GM18870 (cell line): Measurements from ENCODE around the gene CEBPZOS.

Experiments
- ATAC-seq: cut with Tn5 transposase; IDR thresholded peaks from one replicate; pipeline ENCODE4 v1.9.1; 2021; ENCODE audit warnings: moderate library complexity; ENCODE audit not compliant: unreplicated experiment

Gene CEBPZOS

DNA sequence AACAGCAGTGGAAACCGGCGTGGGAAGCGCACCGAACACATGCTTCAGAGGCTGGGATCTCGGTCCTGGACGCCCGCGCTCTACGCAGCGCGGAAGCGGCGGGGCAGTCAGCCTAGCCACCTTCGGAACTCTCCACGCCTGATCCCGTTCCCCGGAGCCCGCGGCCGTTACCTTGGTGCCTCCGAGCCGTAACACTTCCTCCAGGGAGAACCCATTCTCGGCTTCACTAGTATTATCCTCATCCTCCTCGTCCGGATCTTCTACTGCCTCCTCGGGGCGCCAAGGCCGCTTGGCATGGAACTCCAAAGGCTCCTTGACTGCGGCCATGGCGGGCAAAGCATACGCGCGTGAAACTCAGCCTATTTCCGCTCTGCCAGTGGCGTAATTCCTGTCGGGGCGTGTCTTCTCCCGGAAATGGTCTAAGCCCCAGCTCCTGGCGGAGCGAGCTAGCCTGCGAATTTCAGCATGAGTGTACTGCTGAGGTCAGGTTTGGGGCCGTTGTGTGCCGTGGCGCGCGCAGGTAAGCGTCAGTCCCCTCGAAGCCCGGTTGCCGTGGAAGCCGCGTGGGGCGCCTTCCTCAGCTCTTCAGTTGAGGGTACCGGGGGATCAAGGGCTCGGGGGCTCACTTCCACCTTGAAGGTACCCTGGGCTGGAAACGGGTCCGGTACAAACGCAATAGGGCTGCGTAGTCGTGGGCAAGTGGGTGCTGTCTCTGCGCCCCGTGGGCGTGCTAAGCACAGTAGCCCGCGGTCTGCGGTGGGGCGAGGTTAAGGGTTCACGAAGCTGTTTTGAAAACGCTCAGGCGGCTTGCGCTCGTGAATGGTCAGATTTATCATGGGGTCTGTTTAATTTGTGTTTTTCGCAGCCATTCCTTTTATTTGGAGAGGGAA is 35.2 kb downstream of the CEBPZOS start, which contains the start of the genes CEBPZ and NDUFAF7:
TSS of gene CEBPZ (minus strand) at position 356 of the 890 bp plus-strand sequence. CDS start at position 327, 29 bp downstream.
TSS of gene NDUFAF7 (plus strand) at position 418 of the 890 bp plus-strand sequence. CDS start at position 466, 48 bp downstream.
- peak; percentile 91 for ATAC-seq

DNA sequence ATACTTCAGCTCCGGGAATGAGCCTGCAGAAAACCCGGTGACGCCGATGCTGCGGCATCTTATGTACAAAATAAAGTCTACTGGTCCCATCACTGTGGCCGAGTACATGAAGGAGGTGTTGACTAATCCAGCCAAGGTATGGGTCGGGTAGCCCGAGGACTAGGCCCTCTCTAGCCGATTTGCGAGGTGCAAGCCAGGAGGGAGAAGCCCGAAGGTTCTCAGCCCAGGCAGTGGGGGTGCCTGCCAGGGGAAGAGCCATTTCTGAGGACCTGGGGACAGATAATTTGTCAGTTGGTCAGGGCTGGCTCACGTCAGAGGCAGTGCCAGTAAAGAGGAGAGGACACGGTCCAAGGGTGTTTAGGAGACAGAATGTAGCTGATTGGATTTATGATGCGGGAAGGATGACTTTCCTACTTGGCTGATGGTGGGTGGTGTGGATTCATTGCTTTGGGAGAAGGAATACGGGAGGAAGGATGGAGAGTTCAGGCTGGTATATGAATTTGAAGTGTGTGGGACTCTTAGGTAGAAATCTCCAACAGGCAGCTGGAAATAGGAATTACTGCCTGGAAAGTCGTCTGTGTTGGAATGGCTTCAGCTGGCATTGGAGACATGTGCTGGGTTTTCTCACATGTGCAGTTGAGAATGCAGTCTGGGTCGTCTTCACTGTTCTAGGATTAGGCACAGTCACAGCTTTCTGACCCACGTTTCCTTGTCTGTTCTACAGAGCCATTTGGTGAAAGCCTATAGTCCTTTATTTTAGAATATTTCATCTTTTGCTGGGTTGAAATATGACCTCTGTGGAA is 36.0 kb downstream of the CEBPZOS start:
- no peak for ATAC-seq

DNA sequence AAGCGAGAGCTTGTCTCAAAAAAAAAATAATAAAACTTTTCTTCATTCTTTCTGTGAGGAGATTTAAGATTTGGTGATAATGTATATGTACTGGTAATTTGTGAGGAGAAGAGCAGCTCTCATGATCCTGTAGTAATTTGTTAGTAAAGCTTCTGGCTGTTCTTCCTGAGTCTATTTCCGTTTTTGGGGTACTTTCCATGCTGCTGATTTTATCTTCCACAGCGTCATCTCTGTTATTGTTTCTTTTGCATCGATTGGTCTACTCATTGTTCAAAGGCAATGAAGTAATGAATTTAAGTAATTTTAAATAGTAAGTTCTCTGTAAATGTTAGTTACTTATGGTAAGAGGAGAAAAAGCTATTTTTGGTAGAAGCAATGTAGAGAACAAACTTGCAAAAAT is 47.1 kb downstream of the CEBPZOS start:
- ATAC-seq: no peak

DNA sequence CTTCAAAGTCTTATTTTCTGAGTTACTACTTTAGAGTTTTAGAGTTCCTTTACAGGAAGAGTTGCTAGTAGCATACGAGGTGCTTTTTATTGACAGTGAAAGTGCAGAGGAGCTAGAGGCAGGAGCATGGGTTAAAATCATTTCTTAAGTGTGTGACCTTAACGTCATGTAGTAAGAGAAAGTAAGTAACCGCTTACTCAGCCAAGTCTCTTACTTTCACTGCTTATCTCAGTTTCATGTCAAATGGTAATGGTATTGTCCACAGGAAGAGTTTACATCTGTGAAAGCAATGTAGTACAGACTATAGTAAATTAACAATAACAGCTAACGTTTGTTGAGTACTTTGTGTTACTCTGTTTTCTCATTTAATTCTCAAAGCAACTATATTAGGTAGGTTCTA is 47.7 kb downstream of the CEBPZOS start:
- ATAC-seq: peak; percentile 81

DNA sequence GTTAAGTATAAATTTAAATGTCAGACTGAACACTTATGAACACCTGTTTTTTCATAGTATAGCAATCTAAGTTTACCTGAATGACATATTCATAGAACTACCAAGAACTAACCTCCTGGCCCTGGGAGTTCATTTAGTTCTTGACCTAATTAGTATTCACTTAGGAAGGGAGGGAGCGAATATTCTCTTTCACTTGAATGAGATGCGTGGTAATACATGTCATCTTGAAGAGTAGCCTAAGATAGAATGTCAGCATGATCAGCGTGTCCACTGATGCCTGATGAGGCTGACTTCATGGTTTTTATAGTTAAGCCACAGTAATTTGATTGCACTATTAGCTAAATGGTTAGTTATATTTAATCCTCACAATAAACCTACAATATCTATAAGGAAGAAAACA is 48.5 kb downstream of the CEBPZOS start:
- no peak for ATAC-seq

DNA sequence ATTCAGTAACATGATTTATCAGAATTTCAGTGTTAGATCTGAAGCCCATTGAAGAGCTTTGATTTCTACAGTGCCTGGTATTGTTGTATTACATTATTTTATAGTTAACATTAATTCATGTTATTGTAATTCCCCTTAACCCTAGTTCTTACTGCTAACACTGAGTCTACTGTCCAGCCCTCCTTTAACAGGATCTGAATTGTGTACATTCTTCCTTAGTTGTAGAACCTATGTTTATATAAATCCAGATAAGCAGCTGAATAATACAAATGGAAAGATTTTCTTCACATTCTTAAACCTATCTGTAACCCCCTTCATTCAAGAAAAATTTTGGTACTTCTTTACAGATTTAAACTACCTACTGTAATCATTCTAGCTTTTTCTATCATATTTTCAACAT is 49.9 kb downstream of the CEBPZOS start:
- no peak for ATAC-seq

DNA sequence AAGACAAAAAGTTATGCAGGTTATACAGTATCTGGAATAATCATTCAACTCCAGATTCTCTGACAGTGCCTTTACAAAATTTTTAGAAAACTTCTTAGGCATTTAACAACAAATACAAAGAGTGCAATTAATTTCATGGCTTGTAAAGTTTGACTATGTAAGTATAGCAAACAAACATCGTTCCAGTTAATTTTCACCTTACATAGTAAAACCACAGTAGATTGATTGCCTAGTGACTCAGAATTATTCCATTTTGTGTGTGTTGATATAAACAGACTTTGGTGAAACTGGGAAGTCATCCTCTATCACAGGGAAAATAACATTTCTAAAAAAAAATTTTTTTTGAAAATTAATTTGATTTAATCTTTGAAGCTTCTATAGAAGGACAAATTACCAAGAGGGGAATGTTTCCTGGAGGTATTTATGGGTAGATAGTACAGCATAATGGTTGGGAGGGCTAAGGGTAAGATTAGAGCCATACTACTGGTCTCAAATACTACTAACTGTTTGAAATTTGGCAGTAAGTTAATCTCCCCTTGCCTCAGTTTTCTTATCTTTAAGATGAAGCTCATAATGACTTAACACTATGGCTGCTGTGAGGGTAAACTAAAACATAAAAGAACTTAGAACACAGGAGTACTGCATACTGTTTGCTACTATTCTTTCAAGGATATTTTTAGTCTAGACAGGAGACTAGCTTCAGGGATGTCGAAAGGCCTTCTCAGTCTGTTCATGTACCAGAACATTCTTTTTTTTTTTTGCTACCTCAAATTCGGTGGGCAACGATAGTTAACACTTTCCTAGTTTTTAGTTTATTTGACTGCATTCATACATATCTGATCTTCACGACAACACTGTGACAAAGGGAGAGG is 54.8 kb downstream of the CEBPZOS start:
- no peak for ATAC-seq
